NCI-H1436 (cell line): Measurements from ENCODE around the gene CDH13.

ENCODE experiments used
- DNase-seq: peaks from one replicate; lab custom pipeline; 2025; lab: John Stamatoyannopoulos, UW

The CDH13 gene

DNA sequence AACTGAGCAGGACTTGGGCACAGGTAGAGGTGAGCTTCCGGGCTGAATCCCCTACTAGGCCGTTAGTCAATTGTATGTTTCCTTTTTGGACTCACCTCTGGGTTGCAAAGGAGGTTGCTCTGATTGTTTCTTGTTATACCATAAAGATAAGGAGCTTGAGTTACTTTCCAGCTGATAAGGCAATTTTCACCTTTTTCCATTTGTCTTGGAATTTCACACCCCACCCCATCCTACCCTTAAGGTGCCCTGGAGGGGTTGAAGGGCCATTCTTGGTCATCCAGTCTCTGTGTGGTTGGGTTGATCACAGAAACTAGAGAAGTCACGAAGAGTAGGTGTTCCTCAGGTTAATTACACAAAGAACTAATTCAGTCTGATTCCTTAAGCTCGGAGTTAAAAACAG is 162.2 kb downstream of the CDH13 start:
- DNase-seq, result no peak

DNA sequence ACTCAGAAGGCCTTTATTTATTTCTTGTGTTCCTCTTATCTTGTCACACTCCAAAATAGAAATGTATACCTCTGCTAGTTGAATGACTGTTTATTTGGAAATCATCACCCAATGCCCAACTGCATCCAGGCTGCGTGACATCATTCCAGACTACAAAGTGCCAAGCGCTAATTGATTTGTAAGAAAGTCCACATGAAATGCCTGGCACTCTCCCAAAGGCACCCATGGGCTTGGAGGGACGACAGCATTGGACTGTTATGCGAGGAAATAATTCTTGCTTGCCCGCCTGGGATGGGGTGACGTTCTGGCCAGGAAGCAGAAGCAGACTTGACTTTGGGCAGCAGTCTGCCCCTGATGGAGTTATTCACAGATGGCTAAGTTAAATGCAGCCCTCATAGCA is 165.9 kb downstream of the CDH13 start:
- DNase-seq, result no peak

DNA sequence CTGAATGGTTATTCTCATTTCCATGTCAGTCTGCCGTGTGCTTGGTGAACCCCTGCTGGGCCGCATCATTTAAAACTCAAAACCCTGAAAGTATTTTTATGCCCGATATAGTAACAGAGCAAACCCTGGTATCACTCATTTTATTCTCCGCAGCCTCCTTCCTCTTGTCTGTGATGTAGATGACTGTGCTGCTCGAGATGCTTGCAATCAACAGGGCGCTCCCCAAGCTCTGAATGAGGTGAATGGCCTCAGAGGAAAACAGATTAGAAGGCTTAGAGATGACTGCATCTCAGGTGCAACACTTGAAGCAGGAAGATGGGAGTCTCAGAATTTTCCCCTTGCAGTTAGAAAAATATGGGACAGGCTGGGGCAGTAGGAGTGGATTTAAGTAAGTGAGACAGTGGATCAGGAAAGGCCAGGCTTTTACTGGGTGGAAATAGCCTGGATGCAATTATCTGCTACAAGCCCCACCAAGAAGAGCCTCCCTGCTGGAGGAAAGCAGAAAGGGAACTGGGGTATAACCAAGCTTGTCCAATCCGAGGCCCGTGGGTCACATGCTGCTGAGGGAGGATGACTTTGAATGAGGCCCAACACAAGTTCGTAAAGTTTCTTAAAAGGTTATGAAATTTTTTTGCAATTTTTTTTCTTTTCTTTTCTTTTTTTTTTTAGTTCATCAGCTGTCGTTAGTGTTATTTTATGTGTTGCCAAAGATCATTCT is 166.9 kb downstream of the CDH13 start:
- DNase-seq, result no peak

DNA sequence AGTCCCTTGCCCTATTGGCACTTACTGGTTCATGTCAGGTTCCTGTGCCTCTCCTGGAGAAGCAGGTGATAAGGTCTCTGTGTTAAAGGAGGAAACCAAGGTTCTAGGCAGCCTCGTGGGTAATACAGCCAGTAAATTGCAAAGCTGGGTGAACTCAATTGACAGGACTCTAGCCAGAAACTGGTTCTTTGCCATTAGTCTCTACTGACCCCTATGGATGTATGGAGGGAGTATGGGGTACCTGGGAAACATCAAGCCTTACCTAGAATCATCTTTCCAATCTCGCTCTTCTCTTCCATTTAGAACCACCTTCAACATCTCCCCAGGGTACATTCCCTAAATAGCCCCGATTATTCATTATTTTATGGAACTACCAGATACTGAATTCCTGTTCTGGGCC is 169.3 kb downstream of the CDH13 start:
- no peak for DNase-seq

DNA sequence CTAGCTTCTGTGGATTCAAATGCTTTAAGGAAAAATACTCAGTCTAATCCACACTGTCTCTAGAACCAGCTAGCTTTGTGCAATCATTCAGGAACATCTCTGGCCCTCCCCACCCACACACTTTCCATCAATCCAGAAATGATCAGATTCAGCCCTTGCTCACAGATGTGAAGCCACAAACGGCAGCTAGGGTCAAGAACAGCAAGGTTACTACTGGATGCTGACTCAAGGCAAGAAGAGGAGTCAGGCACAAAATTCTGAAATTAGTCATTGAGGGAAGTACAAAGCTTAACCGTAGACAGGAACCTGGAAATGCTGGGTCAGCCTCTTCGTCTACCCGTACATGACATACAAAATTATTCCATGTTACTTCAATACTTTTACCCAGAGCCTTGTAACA is 174.6 kb downstream of the CDH13 start:
- no peak for DNase-seq

DNA sequence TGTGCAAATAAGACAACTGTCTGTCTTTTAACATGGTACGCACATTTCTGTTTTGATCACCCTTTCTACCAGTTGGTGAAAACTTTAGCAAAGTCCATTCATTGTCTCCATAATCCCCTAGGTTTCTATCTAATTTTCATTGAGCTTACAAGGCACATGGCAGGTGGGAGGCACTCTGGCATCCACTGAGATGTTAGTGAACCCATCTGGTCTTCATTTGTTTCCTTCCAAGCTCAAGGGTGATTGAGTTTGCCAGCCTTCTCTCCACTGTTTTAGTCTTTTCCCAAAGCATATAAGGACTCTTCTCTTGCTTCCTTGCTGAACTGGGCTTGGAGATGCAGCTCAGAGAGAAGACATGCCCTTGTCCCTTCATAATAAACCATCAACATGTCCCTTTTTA is 179.1 kb downstream of the CDH13 start:
- no peak for DNase-seq

DNA sequence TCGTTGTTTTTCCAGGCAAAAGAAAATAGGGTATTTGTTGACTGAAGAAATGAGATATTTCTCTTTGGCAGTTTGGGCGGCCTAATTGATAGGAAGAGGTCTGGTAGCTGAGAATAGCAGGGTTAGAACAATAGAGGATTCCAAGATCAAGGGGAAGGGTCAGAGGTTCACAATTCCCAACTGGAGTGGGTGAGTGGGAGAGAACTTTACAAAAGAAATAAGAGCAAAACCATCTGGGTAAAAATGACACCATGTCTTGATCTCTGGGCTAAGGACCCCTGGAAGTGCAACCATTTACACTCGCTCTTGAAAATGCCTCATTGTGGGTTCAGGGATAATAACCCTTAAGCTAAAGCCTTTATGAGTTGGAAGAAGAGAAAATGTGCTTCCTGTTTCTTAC is 180.5 kb downstream of the CDH13 start:
- no peak for DNase-seq

DNA sequence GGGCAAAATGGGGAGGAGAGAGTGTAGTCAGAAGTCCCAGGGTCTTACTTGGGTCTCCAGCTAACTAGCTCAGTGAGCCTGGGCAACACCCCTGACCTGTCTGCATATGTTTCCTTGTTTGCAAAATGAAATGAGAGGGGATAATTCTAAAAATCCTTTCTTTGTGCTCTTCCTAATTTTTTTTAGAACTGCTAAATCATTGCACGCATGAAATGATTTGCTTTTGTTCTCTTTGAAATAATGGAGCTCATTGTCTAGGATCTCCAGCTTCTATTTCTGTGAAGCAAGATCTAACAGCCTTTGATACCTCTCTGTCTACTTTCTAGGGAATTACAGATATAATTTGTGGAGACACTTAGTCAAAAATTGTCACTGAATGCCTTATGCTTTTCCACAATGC is 181.3 kb downstream of the CDH13 start:
- no peak for DNase-seq

DNA sequence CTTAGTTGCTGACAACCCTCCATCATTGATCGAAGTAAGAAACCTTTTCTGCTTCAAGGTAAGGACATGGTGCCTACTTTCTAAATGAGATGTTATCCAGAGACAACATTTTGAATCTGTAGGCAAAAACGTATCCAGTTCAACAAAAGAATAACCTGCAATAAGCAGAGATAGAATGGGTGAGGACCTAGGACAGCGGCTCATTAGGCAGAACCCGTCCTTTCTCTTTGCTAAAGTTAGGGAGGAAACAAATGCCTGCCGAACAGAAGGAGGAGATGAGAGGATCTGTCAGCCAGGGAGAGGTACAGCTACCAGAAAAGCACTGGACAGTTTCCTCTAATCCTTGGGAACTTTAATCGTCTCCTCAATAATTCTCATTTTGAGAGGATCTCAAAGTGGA is 183.3 kb downstream of the CDH13 start:
- no peak for DNase-seq

DNA sequence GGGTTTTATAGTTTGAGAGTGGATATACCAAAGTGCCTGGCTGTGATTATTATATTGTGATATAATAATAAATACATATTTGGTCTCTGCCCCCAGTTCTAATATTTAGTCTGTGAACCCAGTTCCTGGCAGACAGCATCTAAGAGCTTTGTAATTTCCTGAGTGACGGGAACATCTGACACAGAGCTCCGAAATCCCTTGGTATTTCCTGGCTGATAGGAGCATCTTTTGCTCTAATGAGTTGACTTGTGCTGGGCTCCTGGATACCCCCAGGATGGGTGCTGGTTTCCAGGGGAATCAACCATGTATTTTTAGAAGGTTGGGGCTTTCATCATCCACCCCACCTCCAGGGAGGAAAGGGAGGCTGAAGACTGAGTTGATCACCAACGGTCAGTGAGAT is 187.3 kb downstream of the CDH13 start:
- DNase-seq, result no peak

DNA sequence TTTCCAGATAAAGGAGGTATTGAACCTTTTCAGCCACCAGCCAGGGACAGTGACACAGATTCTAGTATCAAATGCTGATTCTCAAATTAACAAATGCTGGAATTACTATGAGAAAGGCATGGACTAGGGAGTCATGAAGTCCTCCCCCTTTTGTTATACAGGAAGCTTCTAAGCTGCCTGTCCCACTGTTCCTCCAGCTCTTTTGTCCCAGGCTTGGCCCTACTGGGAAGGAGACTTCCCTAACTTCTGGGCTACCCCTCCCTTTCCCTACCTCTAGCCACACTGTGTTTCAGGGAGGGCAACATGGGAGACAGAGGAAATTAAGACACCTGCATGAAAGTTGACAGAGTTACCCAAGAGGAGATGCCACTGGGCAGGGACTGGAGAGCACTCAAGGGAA is 192.5 kb downstream of the CDH13 start:
- DNase-seq, result no peak

DNA sequence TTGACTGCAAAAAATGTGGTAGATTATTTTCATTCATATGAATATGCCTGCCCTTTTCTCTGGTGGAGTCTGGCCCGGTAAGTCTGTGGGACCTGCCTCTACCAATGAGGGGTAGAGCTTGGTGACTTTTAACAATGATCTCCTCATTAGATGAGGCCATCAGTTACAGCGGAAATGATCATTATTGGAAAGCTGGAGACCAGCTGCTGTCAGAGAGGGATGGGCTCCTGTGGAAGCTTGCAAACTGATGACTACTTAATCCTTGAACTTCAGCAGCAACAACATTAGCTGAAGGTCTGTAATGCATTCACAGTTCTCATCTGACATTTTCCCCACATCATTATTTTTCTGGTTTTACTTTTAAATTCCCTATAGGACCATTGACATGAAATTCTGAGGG is 194.1 kb downstream of the CDH13 start:
- no peak for DNase-seq

DNA sequence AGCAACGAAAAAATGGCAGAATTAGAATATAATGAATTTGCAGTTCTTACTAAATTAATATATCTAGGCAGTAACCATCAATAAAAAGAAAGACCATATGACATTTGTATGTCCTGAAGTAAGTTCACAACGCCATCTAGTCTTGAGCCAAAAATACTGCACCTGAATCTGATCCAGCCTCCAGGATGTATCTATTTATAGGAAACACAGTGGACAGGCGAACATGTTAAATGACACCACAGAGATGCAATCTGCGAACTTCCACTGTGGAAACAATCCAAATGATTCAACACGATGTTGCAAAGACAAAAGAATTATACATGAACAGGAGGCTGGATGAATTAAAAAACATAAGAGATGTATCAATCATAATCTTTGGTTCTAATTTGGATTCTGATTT is 197.6 kb downstream of the CDH13 start:
- DNase-seq, result no peak

DNA sequence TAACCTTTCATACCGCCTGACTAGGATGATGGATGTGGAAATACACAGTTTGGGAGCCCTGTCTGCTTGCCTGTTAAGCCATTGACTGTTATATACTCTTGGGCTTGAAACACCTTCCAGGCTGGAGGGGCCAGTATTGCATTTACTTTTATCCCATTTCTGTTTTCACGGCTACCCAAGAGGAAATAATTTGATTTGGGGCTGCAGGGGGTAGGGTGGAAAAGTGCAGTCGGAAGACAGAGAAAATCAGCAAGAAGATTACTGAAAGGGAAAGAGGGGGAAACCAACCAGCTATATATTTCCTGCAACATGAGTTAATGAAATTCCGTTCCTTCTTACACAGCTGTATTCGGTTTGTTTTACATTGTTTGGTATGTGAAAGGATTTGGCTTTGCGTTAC is 202.5 kb downstream of the CDH13 start:
- DNase-seq, result no peak

DNA sequence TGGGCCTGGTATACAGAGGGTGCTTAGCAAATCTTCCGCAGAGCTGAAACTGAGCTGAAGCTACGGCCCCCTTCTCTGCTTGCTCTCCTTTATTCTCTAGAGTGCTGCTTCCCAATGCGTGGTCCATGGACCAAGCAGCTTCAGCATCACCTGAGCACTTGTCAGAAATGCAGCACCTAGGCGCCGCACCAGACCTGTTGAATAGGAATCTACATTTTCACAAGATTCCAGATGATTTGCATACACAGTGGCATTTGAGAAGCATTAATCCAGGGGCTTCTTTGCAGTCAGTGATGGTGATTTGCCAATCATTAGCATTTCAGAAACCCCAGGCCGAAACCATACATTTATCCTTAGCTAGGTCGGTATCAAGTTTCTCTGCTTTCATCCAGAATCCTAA is 204.2 kb downstream of the CDH13 start:
- no peak for DNase-seq

DNA sequence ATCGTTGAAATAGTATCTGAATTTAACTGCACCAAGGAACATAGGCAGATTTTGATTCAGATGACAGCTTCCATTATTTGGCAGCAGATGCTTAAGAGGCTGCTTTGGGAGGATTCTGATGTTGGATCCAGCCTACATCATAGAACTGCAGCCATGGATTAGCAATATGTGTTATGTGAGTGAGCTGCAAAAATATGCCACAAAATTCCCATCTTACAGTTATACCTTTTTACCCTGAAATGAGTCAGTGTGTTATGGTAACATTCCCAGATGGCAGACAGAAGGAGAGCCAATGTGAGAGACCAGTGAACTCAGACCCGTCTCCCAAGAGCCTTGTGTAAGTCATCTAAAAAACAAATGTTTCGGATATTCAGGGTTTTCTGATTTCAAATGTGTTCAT is 206.1 kb downstream of the CDH13 start:
- DNase-seq, result no peak

DNA sequence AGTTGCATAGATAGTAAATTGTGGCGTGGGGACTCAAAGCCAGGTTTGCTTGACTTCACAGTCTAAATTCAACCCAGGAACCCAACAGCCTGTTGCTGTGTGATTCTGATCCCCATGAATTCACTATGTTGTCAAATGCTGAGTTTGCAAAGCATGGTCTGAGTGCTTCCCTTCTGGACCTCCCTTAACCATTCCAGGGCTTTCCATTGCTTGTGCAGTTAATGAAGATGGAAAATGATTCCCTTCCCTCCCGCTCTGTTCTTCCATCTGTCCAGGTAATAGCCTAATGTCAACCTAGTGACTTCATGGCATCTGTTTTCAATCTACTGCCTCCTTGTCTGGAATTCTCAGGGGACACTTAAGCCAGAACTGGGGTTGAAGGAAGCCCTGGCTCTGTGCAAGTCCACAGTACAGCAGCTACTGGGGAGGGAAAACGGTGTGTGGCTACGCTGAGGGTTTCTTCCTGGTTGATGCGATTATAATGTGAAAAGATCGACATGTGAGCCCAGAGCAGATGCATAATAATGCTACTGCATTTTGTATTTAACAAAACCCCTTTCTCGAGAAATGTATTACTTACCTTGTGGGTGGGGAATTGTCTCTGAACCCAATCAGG is 206.7 kb downstream of the CDH13 start:
- no peak for DNase-seq

DNA sequence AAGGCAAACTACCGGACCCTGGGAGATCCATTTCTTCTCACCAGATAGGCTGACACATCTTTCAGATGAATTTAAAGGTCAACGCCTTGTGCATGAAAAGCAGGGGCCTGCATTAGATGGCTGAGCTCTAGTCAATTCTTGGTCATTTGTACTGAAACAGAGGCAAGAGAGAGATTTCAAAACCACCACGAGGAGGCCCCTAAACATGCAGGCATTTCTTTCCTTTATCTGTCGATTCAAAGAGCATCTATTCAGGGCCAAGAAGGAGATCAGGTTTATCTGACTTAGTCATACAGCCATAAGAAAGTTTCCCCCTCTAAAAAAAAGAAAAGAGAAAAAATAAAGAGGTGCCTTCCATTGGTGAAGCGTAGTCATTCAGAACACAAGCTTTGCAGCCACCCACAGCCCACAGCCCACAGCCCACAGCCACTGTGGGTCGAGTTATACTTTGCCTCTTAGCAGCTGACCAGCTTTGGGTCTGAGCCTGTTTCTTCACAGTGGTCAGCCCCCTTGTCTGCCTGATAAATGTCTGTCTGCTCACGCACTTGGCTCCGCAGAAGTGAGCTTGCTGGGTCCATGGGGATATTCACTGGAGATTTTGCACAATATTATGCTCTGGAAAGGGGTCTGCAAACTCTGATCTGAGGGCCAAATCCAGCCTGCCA is 207.5 kb downstream of the CDH13 start:
- no peak for DNase-seq

DNA sequence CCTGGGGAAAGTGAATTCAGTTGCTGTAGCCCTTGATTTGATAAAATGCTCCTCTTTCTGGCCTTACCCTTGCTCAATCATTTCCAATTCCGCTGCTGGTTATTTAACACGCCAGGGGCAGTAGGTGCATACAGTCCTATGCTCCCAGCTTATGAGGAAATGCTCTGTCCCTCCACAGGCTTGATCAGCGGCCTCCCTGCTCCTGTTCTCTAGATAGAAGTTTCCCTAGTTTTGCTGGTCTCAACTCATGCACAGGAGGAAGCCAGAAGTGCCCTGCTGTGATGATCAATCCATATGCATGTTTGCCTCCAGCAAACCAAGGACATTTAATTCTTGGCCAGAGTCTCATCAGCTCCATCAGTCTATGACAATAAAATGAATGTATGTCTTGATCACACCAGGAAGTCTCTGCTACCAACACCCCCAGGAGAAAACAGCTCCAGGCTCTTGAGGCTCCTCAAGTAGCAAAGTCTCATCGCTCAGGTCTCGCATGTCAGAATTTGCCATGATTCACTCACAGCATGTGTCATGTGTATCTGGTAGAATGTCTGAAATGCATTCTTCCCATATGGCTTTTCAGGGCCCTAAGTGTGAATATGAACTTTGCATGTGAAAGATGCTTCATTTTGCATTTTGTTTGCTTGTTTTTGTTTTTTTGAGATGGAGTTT is 208.9 kb downstream of the CDH13 start:
- no peak for DNase-seq

DNA sequence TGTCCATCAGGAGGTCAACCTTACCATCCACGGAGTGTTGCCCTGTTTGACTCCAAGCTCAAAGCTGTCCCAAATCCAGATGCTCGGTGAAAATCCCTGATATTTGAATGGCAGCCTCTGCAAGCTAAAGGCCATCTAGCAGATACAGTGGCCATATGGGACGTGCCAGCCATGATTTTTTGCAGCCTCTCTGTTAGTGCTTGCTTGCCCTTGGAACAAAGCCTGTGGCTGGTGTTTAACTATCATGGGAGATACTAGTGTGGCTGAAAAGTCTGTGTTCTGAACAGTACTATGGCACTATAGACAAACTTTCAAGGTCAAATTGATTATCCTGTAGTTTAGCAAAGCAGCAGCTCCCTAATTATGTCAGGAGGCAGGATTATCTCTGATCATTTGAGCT is 214.3 kb downstream of the CDH13 start:
- no peak for DNase-seq

DNA sequence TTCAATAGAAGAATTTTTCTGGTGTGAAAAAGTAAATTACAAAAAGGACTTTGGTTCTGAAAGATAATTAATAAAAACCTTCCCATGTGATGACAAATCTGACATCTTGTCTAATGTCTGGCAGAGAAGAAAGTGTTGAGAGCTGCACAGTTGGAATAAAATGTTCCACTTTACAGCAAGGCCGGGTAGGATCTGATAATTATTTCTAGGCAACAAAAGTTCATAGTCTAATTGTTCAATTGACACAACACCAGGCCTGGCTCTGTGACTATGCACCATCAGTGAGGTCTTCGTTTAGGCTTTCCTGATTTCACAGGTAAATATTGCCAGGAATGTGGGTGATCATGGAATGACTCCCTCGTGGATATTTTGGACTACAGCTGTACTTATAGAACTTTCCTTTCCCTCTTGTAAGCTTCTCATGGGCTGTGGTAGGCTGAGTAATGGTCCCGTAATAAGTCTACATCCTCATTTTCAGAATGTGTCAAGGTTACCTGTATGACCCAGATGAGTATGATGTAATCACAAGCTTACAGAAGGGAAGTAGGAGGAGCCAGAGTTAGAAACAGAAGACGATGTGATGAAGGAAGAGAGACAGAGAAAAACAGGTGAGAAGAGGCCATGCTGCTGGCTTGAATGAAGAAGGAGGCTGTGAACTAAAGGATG is 217.0 kb downstream of the CDH13 start:
- no peak for DNase-seq

DNA sequence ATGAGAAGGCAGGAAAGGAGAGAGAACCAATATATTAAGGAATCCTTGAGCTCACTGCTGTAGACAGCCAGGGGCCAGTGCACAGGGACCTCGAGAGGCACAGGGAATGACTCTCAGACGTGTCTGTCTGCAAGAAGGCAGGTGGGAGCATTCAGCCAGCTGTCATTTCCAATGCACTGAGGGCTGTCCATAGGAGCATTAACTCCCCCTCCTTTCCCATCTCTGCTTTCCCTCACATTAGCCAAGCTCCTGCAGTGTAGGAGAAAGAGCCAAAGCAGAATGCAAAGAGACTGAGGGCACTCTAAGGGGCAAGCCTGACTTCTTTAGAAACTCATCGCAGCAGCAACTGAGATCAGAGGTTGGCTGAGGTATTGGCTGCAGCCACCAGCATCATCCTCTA is 218.3 kb downstream of the CDH13 start:
- no peak for DNase-seq

DNA sequence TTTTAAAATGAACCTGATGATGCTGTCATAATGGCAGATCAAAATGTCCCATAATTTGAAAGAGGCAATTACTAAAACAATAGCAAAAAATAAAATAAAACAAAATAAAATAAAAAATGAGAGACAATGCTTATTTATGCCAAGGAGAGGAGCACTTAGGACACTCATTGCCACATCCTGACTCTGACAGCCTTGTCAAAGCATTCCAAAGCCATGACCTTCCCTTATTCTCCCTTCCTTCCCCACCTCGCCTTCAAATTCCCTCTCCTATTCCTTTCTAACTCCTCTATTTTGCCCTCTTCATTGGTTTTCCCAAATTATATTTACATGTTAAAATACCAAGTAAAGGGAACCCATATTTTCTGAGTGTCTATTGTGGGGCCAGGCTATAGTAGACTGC is 220.0 kb downstream of the CDH13 start:
- no peak for DNase-seq
